Nephron (organoid): ENCODE data around the gene SLC5A6.

Experiments
- H3K27ac Mint-ChIP-seq, 3 experiments: 2 replicates each; pipeline ENCODE4 v1.8.0; 2020; ENCODE audit warnings: mixed read lengths in 3 of 3, mild to moderate bottlenecking in 2 of 3, moderate library complexity in 1 of 3
- H3K27me3 Mint-ChIP-seq: 2 replicates; pipeline ENCODE4 v1.8.0; 2021; ENCODE audit warnings: low read depth, mild to moderate bottlenecking, moderate library complexity, mixed read lengths
- H3K36me3 Mint-ChIP-seq: 2 replicates; pipeline ENCODE4 v1.8.0; 2020; ENCODE audit warnings: low read depth, mixed read lengths
- H3K4me1 Mint-ChIP-seq: 2 replicates; pipeline ENCODE4 v1.8.0; 2020; ENCODE audit warnings: mixed read lengths
- H3K4me3 Mint-ChIP-seq, 3 experiments: 2 replicates each; pipeline ENCODE4 v1.8.0; 2020; ENCODE audit warnings: mild to moderate bottlenecking in 3 of 3, mixed read lengths in 3 of 3, moderate library complexity in 2 of 3
- H3K9me3 Mint-ChIP-seq: 2 replicates; pipeline ENCODE4 v1.8.0; 2020; ENCODE audit warnings: mixed read lengths
- TF ChIP-seq, protein P1 (sequence below), 3 experiments: fragments of 200-600 bp; sonication (generic); IDR thresholded peaks; one replicate each; pipeline ENCODE4 v1.5.0; 2021; ENCODE audit warnings: antibody characterized with exemption in 3 of 3; ENCODE audit not compliant: unreplicated experiment in 3 of 3

The SLC5A6 gene

DNA sequence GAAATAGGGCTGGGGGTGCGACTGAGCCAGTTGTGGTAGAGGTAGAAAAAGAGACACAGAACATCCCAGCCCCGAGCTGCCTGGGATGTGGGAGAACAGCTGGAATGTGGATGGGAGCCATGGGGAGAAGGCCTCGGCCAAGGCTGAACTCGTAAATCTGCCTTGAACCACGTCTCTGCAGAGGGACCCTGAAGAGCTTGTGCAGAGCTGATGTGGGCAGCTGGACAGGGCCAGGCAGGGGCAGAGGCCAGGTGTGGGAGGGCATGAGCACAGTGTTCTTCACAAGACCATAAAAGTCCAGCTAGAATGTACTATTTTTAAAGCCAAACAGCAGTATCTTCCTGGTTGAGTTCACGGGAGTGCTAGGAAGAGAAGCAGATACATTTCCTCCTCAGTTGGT lies 57.6 kb downstream of the SLC5A6 start:
- TF ChIP-seq, protein P1, sequence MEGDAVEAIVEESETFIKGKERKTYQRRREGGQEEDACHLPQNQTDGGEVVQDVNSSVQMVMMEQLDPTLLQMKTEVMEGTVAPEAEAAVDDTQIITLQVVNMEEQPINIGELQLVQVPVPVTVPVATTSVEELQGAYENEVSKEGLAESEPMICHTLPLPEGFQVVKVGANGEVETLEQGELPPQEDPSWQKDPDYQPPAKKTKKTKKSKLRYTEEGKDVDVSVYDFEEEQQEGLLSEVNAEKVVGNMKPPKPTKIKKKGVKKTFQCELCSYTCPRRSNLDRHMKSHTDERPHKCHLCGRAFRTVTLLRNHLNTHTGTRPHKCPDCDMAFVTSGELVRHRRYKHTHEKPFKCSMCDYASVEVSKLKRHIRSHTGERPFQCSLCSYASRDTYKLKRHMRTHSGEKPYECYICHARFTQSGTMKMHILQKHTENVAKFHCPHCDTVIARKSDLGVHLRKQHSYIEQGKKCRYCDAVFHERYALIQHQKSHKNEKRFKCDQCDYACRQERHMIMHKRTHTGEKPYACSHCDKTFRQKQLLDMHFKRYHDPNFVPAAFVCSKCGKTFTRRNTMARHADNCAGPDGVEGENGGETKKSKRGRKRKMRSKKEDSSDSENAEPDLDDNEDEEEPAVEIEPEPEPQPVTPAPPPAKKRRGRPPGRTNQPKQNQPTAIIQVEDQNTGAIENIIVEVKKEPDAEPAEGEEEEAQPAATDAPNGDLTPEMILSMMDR (IDR thresholded peaks at IDR 0.05; ENCODE audit: unreplicated experiment in 3 of 3) = no peak

GRCh38 chr2:27152796-27153464 lies 59.1 kb downstream of the SLC5A6 start:
- Mint-ChIP-seq H3K36me3 (no peaks in the 10 kb centered on the region), H3K27me3 (peaks cover 4% of the 10 kb centered on the region), H3K9me3 (no peaks in the 10 kb centered on the region), H3K4me1 (peaks cover 39% of the 10 kb centered on the region), H3K4me3 (no peak overlapping the region), H3K27ac (peak overlapping the region in 2 of 3 experiments; percentile 95 to 99)
- TF ChIP-seq, protein P1 (IDR thresholded peaks at IDR 0.05; ENCODE audit: unreplicated experiment in 3 of 3) = no peak

More for the DNA sequence above, 57.6 kb downstream of the SLC5A6 start:
- Mint-ChIP-seq H3K9me3 (no peaks in the 10 kb centered on the region), H3K27me3 (peaks cover 4% of the 10 kb centered on the region), H3K36me3 (no peaks in the 10 kb centered on the region), H3K4me3 (peak overlapping the region in 2 of 3 experiments; percentile 43 to 64), H3K27ac (peak overlapping the region; percentile 81 to 99 (median 95)), H3K4me1 (peaks cover 24% of the 10 kb centered on the region)

DNA sequence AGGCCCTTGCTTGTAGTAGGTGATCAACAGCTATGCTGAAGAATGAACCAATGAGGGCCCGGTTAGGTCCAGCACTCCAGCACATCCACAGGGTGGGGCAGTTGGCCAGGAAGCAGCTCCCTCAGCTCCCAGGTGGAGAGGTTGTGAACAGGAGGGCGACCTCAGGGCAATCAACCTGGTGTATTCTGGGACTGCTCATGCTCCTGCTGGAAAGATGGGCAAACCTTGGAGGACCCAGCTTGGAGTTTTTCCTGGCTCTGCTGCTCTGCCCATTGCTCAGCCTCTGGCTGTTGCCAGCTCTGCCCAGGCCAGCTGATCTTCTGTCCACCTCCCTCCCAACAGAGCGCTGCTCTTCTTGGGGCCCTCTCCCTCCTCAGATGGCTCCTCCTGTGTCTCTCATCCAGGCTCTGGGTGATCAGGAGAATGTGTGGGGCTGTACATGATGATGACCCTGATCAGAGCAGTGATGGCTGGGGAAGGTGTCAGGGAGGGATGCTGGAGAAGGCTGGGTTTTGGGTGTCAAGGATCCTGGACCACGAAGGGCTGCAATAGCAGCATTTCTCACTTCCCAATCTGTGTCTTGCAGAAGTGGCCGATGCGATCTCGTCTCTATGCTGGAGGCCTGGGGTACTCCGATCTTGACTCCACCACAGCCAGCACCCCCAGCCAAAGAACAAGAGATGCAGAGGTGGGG lies 59.8 kb downstream of the SLC5A6 start:
- Mint-ChIP-seq H3K36me3 (no peaks in the 10 kb centered on the region), H3K27ac (peak overlapping the region in 2 of 3 experiments; percentile 66 to 99), H3K4me3 (no peak overlapping the region), H3K27me3 (peaks cover 4% of the 10 kb centered on the region), H3K4me1 (peaks cover 40% of the 10 kb centered on the region), H3K9me3 (no peaks in the 10 kb centered on the region)
- TF ChIP-seq, protein P1 (IDR thresholded peaks at IDR 0.05; ENCODE audit: unreplicated experiment in 3 of 3) = no peak

DNA sequence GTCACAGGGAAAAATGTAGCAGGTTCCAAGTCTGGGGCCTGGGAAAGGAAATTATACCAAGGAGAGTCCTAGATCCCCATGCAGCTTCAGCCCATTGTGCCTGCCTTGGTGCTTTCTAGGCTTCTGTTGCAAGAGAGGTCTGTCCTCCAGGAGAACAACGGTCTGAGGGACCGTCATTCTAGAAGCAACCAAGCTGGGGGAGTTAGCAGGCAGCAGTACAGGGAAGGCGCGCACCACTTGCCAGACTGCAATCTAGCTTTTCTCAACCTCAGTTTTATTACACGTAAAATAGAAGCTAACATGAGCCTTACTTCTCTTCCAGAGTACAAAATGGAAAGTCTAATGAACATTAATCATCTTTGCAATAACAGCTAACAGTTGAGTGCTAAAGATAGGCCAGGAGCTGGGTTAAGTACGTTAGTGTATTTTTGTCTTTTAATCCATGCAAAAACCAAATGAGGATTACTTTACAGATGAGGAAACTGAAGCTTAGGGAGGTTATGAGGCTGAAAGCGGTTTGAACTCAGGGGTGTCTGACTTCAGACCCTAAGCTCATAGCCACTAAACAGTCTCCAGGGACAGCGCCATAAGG lies 61.3 kb downstream of the SLC5A6 start:
- peaks cover 4% of the 10 kb centered on the region for H3K27me3 Mint-ChIP-seq
- no peaks in the 10 kb centered on the region for H3K9me3 Mint-ChIP-seq
- no peaks in the 10 kb centered on the region for H3K36me3 Mint-ChIP-seq
- H3K4me3 Mint-ChIP-seq = peak overlapping the region in 2 of 3 experiments; percentile 28 to 78
- TF ChIP-seq, protein P1 (IDR thresholded peaks at IDR 0.05; ENCODE audit: unreplicated experiment in 3 of 3) = no peak
- peaks cover 50% of the 10 kb centered on the region for H3K4me1 Mint-ChIP-seq
- H3K27ac Mint-ChIP-seq = peak overlapping the region; percentile 16 to 97 (median 94)
